ENCODE results near the gene EXOC4.
"Not testable (repeated sequence)": the region's sequence is repeated elsewhere in the genome, so short reads cannot be mapped to it uniquely, and the experiment has no call there.

The EXOC4 gene

DNA sequence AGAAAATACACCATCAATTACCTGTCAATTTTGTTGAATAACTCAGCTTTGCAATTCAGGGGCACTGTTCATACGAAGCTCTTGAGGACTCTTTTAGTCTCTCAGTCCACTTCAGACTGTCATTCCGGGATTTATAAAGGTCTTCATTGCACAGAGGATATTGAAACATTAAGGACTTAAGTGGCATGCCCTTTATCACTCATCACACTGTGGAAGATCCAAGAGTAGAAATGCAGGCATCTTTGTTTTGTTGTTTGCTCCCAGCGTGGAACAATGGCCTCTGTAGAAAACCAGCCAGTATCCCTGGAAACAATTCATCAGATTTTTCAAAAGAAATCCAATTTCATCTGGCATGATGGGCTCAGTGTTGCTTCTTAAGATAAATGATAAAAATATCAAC lies 808.0 kb downstream of the EXOC4 start:
- no peaks in the 10 kb centered on the region for H3K36me3 ChIP-seq (ENCODE audit: insufficient read depth, low read length)
- no peak overlapping the region for H3K27ac ChIP-seq (ENCODE audit: low read depth, low read length)
- H3K4me1 ChIP-seq (ENCODE audit: insufficient read depth, low read length), result no peaks in the 10 kb centered on the region
- H3K9me3 ChIP-seq (ENCODE audit: low read length), result no peaks in the 10 kb centered on the region
- no peak overlapping the region for H3K4me3 ChIP-seq (ENCODE audit: low read depth in 1 of 2, low read length in 2 of 2)
- H3K9ac ChIP-seq (ENCODE audit: low read length), result no peak overlapping the region
- H3K27me3 ChIP-seq (ENCODE audit: control insufficient read depth in 1 of 2, insufficient read depth in 2 of 2, low read length in 2 of 2), result no peaks in the 10 kb centered on the region

DNA sequence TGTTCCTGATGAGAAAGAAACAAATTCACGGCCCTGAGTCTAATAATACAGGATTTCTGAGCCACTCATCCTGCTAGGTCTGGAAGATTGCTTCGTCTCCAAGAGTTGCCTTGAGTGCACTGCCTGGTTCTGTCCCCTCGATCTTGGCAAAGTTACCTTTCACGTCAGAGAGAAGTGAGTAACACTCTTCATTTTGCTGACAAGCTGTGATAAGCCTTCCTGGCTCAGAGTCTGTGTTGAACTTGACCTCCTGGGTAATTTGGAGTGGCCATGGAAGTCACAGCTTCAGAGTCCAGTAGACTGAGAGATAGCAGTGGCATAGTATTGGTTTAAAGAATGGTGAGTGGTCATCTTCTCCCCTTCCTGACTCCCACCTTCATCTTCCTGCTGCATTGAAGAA lies 809.6 kb downstream of the EXOC4 start:
- Histone ChIP-seq H3K27ac (ENCODE audit: low read depth, low read length) (no peak overlapping the region), H3K27me3 (ENCODE audit: control insufficient read depth in 1 of 2, insufficient read depth in 2 of 2, low read length in 2 of 2) (no peaks in the 10 kb centered on the region), H3K4me1 (ENCODE audit: insufficient read depth, low read length) (no peaks in the 10 kb centered on the region), H3K9me3 (ENCODE audit: low read length) (no peaks in the 10 kb centered on the region), H3K9ac (ENCODE audit: low read length) (no peak overlapping the region), H3K4me3 (ENCODE audit: low read depth in 1 of 2, low read length in 2 of 2) (no peak overlapping the region), H3K36me3 (ENCODE audit: insufficient read depth, low read length) (no peaks in the 10 kb centered on the region)

DNA sequence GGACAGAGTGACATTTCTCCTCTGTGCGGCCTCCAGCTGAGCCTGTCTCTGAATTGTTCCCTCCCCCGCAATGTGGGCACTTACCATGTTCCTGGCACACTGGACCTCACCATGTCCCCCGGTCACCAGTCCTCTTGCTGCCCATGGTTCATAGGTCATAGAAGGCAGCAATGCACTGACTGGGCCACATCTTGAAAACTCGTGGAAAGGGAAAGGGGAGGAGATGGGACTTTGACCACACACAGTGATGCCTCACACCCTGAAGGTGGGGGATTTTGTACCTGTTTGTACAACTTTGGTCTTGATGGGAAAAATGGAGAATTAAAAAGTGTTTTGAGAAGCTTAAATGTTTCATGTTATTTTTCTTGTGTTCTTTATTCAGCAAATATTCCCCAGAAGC lies 812.5 kb downstream of the EXOC4 start:
- no peaks in the 10 kb centered on the region for H3K36me3 ChIP-seq (ENCODE audit: insufficient read depth, low read length)
- no peak overlapping the region for H3K27ac ChIP-seq (ENCODE audit: low read depth, low read length)
- H3K4me1 ChIP-seq (ENCODE audit: insufficient read depth, low read length), result no peaks in the 10 kb centered on the region
- H3K4me3 ChIP-seq (ENCODE audit: low read depth in 1 of 2, low read length in 2 of 2), result no peak overlapping the region
- H3K9ac ChIP-seq (ENCODE audit: low read length), result no peak overlapping the region
- H3K27me3 ChIP-seq (ENCODE audit: control insufficient read depth in 1 of 2, insufficient read depth in 2 of 2, low read length in 2 of 2), result no peaks in the 10 kb centered on the region
- no peaks in the 10 kb centered on the region for H3K9me3 ChIP-seq (ENCODE audit: low read length)

DNA sequence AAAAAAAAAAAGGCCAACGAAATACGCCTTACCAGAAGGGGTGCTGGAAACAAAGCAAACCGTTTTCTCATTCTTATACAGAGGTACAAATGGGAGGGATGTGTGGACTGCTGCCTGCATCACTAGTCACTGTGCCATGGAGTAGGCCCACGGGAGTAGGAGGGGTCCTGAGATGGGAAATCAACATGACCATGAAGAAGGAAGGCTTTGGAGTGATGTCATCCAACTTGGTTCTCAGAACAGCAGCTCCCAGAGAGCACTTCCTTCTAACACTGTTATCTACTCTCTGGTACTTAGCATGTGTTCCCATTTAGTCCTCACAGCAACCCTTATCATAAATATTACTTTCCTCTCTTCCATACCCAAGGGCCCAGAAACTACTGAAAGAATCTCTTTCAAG lies 814.3 kb downstream of the EXOC4 start:
- Histone ChIP-seq H3K9ac (ENCODE audit: low read length) (no peak overlapping the region), H3K27ac (ENCODE audit: low read depth, low read length) (no peak overlapping the region), H3K4me1 (ENCODE audit: insufficient read depth, low read length) (no peaks in the 10 kb centered on the region), H3K4me3 (ENCODE audit: low read depth in 1 of 2, low read length in 2 of 2) (no peak overlapping the region), H3K36me3 (ENCODE audit: insufficient read depth, low read length) (no peaks in the 10 kb centered on the region), H3K27me3 (ENCODE audit: control insufficient read depth in 1 of 2, insufficient read depth in 2 of 2, low read length in 2 of 2) (no peaks in the 10 kb centered on the region), H3K9me3 (ENCODE audit: low read length) (no peaks in the 10 kb centered on the region)

DNA sequence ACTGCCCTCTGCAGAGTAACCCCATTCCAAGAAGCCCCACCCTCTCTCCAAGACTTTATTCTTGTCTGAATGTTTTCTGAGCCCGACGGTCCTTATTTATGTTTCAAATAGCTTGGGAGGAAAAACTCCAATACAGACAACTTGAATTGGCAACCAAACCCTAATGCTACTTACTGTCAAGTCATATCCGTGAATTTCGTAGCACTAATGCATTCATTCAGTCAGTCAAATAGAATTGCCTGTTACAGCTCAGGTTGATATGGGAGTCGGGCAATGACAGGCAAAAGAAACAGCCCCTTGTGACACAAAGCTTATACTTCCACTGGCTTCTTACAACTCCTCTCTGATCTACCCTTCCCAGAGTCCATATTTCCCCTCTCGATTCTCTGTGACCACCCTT lies 815.8 kb downstream of the EXOC4 start:
- Histone ChIP-seq H3K36me3 (ENCODE audit: insufficient read depth, low read length) (no peaks in the 10 kb centered on the region), H3K9me3 (ENCODE audit: low read length) (no peaks in the 10 kb centered on the region), H3K4me3 (ENCODE audit: low read depth in 1 of 2, low read length in 2 of 2) (no peak overlapping the region), H3K9ac (ENCODE audit: low read length) (no peak overlapping the region), H3K4me1 (ENCODE audit: insufficient read depth, low read length) (no peaks in the 10 kb centered on the region), H3K27ac (ENCODE audit: low read depth, low read length) (no peak overlapping the region), H3K27me3 (ENCODE audit: control insufficient read depth in 1 of 2, insufficient read depth in 2 of 2, low read length in 2 of 2) (no peaks in the 10 kb centered on the region)

DNA sequence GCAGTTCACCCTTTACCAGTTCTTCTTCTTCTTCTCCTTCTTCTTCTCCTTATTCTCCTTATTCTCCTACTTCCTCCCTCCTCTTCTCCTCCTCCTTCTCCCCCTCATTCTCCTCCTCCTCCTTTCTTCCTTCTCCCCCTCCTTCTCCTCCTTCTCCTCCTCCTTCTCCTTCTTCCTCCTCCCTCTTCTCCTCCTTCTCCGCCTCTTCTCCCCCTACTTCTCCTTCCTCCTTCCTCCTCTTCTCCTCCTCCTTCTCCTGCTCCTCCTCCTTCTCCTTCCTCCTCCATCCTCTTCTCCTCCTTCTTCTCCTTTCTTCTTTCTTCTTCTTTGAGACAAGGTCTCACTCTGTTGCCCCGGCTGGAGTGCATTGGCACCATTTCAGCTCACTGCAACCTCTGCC lies 816.3 kb downstream of the EXOC4 start:
- Histone ChIP-seq H3K36me3 (ENCODE audit: insufficient read depth, low read length) (no peaks in the 10 kb centered on the region), H3K9me3 (ENCODE audit: low read length) (no peaks in the 10 kb centered on the region), H3K4me1 (ENCODE audit: insufficient read depth, low read length) (no peaks in the 10 kb centered on the region), H3K27ac (ENCODE audit: low read depth, low read length) (no peak overlapping the region), H3K27me3 (ENCODE audit: control insufficient read depth in 1 of 2, insufficient read depth in 2 of 2, low read length in 2 of 2) (no peaks in the 10 kb centered on the region), H3K4me3 (ENCODE audit: low read depth in 1 of 2, low read length in 2 of 2) (no peak overlapping the region), H3K9ac (ENCODE audit: low read length) (no peak overlapping the region)

DNA sequence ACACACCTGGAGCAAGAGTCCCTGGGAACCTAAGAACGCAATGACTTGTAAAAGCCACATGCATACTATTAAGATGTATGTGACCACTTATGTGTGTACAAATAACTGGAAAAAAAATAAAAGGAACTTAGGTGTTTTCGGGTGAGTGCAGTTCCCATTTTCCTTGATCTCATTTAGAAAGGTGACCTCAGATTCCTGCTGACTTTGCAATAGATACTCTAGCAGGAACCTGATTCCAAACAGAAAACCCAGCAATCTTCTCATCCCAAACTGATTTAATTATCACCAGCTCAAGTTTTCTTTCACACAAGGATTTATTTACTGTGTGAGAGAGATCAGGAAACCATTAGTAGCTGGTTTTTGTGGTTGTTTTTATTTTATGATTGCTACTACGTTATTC lies 817.8 kb downstream of the EXOC4 start:
- Histone ChIP-seq H3K27ac (ENCODE audit: low read depth, low read length) (no peak overlapping the region), H3K9me3 (ENCODE audit: low read length) (no peaks in the 10 kb centered on the region), H3K9ac (ENCODE audit: low read length) (no peak overlapping the region), H3K4me3 (ENCODE audit: low read depth in 1 of 2, low read length in 2 of 2) (no peak overlapping the region), H3K4me1 (ENCODE audit: insufficient read depth, low read length) (no peaks in the 10 kb centered on the region), H3K36me3 (ENCODE audit: insufficient read depth, low read length) (no peaks in the 10 kb centered on the region), H3K27me3 (ENCODE audit: control insufficient read depth in 1 of 2, insufficient read depth in 2 of 2, low read length in 2 of 2) (no peaks in the 10 kb centered on the region)

DNA sequence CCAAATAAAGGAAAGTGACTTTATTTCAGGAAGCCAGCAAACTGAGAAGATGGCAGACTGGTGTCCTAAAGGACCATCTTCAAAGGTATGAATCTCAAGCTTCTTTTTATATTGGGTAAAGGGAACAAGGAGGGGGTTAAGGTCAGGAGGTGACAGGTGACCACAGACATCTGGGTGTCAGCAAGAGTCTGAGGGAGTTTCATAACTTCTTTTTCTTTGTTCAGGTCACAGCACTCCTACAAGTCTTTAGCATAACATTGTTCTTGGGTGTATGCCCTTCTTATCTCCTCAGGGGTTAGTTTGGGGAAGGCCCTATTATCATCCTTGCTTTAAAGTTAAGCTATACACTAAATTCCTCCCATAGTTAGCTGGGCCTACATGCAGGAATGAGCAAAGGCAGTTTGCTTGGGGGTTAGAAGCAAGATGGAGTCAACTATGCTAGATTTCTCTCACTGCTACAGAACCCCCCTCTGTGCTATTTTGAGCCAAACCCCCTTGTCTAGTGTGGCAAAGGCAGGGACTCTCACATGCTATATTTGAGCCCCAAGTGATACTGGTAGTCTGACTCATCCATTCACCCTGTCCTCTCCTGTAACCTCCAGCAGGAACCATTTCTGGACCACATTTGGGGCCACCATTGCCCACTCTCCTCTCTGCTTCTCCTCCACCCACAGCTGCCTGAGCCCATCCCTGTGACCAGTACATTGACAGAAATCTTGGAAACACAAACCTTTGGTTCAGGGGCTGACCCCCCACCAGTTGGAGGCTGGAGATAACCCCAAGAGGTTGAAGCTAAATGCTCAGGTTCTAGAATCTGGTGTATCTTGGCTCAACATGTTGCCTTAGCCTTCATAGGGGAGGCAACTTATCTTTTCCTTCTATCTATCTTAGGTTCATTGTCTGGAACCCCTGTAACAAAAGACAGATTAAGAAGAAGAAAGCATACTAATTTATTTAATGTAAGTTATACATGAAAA lies 818.8 kb downstream of the EXOC4 start:
- Histone ChIP-seq H3K9me3 (ENCODE audit: low read length) (no peaks in the 10 kb centered on the region), H3K27ac (ENCODE audit: low read depth, low read length) (no peak overlapping the region), H3K4me1 (ENCODE audit: insufficient read depth, low read length) (no peaks in the 10 kb centered on the region), H3K36me3 (ENCODE audit: insufficient read depth, low read length) (no peaks in the 10 kb centered on the region), H3K9ac (ENCODE audit: low read length) (no peak overlapping the region), H3K27me3 (ENCODE audit: control insufficient read depth in 1 of 2, insufficient read depth in 2 of 2, low read length in 2 of 2) (no peaks in the 10 kb centered on the region), H3K4me3 (ENCODE audit: low read depth in 1 of 2, low read length in 2 of 2) (no peak overlapping the region)

DNA sequence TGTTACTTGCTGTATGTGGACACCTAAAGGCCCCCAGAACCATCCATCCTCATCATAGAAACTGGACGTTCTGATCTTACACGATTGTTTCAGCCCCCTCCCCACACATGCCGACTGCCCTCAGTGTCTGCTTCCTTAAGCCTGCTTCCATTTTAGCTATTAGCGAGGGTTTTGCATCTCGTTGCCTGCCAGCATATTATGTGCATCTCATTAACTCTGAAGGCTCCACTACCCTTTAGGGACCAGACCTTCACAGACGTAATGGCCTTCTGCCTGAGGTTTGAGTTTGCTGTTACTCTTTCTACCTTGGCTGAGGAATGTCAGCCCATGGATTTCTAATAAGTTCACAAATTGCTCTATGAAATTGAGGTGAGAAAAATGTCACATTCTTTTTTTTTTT lies 820.4 kb downstream of the EXOC4 start:
- Histone ChIP-seq H3K4me1 (ENCODE audit: insufficient read depth, low read length) (no peaks in the 10 kb centered on the region), H3K4me3 (ENCODE audit: low read depth in 1 of 2, low read length in 2 of 2) (no peak overlapping the region), H3K9me3 (ENCODE audit: low read length) (no peaks in the 10 kb centered on the region), H3K27me3 (ENCODE audit: control insufficient read depth in 1 of 2, insufficient read depth in 2 of 2, low read length in 2 of 2) (no peaks in the 10 kb centered on the region), H3K36me3 (ENCODE audit: insufficient read depth, low read length) (no peaks in the 10 kb centered on the region), H3K27ac (ENCODE audit: low read depth, low read length) (no peak overlapping the region), H3K9ac (ENCODE audit: low read length) (no peak overlapping the region)

DNA sequence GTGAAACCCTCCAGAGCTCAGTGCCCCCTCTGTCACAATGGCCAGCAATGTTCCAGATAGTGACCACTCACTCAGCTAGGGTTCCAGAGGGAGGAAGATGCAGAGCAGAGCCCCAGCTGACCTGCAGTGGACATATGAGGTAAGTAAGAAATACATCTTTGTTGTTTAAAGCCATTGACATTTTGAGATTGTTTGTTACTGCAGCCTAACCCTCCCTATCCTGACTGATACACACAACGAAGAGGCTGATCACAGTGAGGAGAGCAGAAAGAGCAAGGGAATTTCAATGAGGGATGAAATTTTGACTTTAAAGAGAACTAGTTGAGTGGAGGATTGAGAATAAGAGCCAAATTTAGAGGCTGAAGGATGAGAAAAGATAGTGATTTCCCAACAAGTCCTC lies 822.9 kb downstream of the EXOC4 start:
- Histone ChIP-seq H3K4me3 (ENCODE audit: low read depth in 1 of 2, low read length in 2 of 2) (no peak overlapping the region), H3K9me3 (ENCODE audit: low read length) (no peaks in the 10 kb centered on the region), H3K36me3 (ENCODE audit: insufficient read depth, low read length) (no peaks in the 10 kb centered on the region), H3K9ac (ENCODE audit: low read length) (no peak overlapping the region), H3K27me3 (ENCODE audit: control insufficient read depth in 1 of 2, insufficient read depth in 2 of 2, low read length in 2 of 2) (no peaks in the 10 kb centered on the region), H3K4me1 (ENCODE audit: insufficient read depth, low read length) (no peaks in the 10 kb centered on the region), H3K27ac (ENCODE audit: low read depth, low read length) (no peak overlapping the region)

DNA sequence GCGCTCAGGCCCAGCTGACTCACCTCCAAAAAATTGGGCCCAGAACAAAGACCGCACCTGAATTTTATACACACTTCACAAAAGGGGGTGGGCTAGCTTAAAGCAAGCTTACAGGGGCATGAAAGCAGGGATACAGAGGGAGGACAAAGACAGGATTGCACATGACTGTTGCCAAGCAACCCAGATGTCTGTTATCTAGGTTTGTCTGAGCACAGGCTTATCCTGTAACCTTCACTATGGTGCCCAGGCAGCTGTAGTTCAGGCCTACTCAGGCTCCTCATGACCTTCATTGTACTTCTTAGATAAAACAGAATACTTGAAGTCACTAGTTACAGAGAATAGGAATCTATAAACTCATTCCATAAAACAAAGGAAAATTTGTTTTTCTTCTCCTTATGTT lies 824.7 kb downstream of the EXOC4 start:
- H3K4me3 ChIP-seq (ENCODE audit: low read depth in 1 of 2, low read length in 2 of 2); H3K36me3 ChIP-seq (ENCODE audit: insufficient read depth, low read length); H3K9me3 ChIP-seq (ENCODE audit: low read length); H3K27ac ChIP-seq (ENCODE audit: low read depth, low read length); H3K4me1 ChIP-seq (ENCODE audit: insufficient read depth, low read length); H3K9ac ChIP-seq (ENCODE audit: low read length); H3K27me3 ChIP-seq (ENCODE audit: control insufficient read depth in 1 of 2, insufficient read depth in 2 of 2, low read length in 2 of 2): not testable (repeated sequence)

DNA sequence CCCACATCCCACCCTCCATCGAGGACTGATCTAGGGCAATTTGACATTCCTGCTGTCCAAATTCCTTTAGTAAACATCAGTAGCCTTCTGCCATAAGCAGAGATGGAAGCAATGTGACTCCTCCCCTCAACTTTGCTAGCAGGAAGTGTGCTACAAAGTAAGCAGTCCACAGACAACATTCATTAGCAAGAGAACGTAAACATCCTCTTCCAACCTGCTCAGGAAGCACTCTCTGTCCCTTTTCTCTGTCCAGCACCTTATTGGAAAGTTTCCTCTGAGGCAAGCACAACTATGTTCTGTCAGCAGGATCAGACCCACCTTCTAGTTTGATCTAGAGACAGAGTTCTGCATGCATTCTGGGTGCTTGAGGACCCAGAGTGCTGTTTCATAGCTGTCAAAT lies 826.1 kb downstream of the EXOC4 start:
- H3K27me3 ChIP-seq (ENCODE audit: control insufficient read depth in 1 of 2, insufficient read depth in 2 of 2, low read length in 2 of 2), result no peaks in the 10 kb centered on the region
- H3K9me3 ChIP-seq (ENCODE audit: low read length), result no peaks in the 10 kb centered on the region
- H3K27ac ChIP-seq (ENCODE audit: low read depth, low read length), result no peak overlapping the region
- no peaks in the 10 kb centered on the region for H3K4me1 ChIP-seq (ENCODE audit: insufficient read depth, low read length)
- H3K4me3 ChIP-seq (ENCODE audit: low read depth in 1 of 2, low read length in 2 of 2), result no peak overlapping the region
- no peaks in the 10 kb centered on the region for H3K36me3 ChIP-seq (ENCODE audit: insufficient read depth, low read length)
- no peak overlapping the region for H3K9ac ChIP-seq (ENCODE audit: low read length)

All from muscle layer of colon (tissue), 2 donors.